Stimulated activated CD8-positive, alpha-beta memory T cell treated with anti-CD3 and anti-CD28 coated beads, Interleukin-4, amount 100 ng/mL, for 24 hours (primary cell): Measurements from ENCODE around the gene TRIM37.
"Not testable (repeated sequence)": the region's sequence is repeated elsewhere in the genome, so short reads cannot be mapped to it uniquely, and the experiment has no call there.

Source experiments
- DNase-seq: peaks from one replicate; pipeline ENCODE4 v3.0.0-alpha.2; 2020; ENCODE audit warnings: low read depth

TRIM37 gene

DNA sequence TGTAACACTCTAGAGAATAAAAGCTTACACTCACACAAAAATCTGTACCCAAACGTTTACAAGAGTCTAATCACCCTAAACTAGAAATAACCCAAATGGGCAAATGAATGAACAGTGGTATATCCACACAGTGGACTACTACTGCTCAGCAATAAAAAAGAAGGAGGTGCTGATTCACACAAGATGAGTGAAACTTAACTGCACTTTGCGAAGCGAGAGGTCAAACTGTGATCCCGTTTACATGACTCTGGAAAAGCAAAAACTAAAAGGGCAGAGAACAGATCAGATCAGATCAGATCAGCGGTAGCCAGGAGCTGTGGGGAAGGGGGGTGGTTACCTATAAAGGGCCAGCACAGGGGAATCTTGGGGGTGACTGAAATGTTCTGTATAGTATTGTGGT, 113.4 kb downstream of the TRIM37 start:
- DNase-seq, result no peak

- no peak for DNase-seq
These were observed 114.9 kb downstream of the TRIM37 start for GRCh38 chr17:58991718-58992331.

- no peak for DNase-seq
These were observed 117.1 kb downstream of the TRIM37 start for GRCh38 chr17:58989629-58990028.

DNA sequence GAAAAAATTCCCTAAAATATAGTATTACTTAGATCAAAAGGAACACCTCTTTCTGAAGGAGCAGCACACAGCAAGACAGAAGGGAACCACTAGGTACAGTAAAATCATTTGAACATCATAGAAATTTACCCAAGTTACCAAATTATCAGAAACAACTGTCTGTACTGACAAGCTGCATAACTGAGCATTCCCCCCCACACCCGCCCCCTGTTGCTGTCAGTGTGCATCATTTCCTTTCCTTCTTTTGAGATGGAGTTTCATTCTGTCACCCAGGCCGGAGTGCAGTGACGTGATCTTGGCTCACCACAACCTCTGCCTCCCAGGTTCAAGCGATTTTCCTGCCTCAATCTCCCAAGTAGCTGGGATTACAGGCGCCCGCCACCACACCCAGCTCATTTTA, 120.7 kb downstream of the TRIM37 start:
- DNase-seq, result no peak

DNA sequence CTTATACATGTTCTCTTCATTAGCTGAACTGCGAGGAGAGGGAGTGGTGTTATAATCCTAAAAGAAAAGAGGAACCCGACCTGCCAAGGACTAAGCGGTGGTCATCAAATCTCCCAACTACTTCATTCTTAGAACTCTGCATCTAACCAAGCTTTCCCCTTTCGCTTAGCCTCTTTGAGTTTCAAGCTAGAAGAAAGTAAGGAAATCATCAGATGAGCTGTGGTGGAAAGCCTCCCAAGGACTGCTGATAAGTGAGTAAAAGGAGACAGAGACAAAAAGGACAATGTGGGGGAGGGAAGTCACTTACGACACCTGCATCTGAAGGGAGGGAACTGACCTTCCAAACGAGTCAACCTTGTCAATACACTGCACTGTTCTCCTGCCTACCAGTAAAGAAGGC, 121.3 kb downstream of the TRIM37 start:
- no peak for DNase-seq

DNA sequence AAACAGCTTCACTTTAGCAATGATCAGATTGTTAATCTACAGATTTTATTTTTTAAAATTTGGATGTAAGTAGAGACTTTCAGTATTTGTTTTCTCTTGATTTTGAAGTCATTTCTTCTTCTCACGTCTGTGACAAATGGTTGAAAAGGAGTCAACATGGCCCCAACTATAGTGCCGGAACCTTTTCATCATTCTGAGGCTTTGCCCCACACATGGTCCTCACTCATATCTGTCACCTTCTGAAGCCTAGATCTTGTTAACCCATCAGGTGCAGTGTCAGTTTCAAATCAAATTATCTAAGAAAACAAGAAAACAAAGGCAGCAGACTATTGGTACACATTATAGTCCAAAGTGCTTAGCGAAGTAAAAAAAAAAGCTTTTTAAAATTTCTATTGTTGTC, 124.1 kb downstream of the TRIM37 start:
- no peak for DNase-seq

GRCh38 chr17:58980706-58981481, 125.8 kb downstream of the TRIM37 start:
- no peak for DNase-seq

DNA sequence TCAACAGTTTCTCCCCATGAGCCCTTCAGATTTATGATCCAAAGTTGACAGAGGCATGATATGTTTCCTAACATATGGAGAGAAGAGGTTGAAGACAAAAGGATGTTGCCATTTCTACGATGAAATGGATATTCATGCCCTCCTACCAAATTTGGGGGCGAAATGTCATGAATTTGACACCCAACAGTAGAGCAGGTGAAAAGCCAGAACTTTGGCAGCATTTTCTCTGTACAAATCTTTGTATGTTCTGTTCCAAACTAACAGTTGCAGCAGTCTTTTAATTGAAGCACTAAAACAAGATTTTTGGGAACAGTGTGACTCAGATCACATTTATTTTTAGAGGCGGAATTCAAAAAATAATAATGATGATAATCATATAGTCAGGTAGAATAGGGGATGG, 130.1 kb downstream of the TRIM37 start:
- DNase-seq, result no peak

- DNase-seq, result no peak
These were observed 132.3 kb downstream of the TRIM37 start for GRCh38 chr17:58974354-58974753.

- no peak for DNase-seq
These were observed 135.8 kb downstream of the TRIM37 start for GRCh38 chr17:58970609-58971450.

DNA sequence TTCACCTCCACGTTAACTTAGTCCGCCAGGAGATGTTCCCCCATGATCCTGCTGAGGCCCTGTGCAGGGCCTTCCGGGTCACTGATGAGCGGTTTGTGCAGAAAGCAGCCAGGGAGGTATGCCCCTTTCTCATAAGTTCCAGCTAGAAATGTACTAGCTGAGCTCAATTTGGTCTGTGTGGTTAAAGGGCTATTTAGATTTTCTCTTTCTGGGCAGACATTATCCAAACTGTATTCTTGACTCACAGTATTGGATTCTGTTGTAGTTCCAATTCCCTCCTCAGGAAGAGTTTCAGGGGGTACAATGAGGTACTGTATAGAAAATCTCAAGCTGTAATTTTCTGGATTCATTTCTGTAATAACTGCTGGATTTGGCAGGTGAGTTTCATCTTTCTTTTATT, 137.1 kb downstream of the TRIM37 start:
- DNase-seq, result no peak

- DNase-seq, result no peak
These were observed 137.5 kb downstream of the TRIM37 start for GRCh38 chr17:58969156-58969555.

- DNase-seq, result no peak
These were observed 138.1 kb downstream of the TRIM37 start for GRCh38 chr17:58968426-58969061.

DNA sequence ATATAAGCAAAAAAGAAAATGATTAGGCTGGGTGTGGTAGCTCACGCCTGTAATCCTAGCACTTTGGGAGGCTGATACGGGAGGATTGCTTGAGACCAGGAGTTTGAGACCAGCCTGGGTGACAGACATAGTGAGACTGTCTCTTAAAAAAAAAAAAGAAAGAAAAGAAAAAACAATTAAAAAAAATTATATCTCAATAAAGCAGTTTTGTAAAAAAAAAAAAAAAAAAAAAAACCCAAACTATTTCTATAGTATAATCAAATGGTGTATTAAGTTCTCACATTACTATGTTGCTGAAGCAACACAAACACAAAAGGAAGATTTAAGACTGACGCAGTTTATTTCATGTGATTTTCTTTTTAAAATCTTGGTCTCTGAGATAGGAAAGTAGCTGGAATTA, 140.5 kb downstream of the TRIM37 start:
- no peak for DNase-seq

- no peak for DNase-seq
These were observed 141.5 kb downstream of the TRIM37 start for GRCh38 chr17:58965221-58965620.

- no peak for DNase-seq
These were observed 146.6 kb downstream of the TRIM37 start for GRCh38 chr17:58960068-58960467.

- not testable (repeated sequence) for DNase-seq
These were observed 149.0 kb downstream of the TRIM37 start for GRCh38 chr17:58957725-58958073.

- no peak for DNase-seq
These were observed 149.5 kb downstream of the TRIM37 start for GRCh38 chr17:58956997-58957724.

GRCh38 chr17:58954358-58954757, 152.3 kb downstream of the TRIM37 start:
- not testable (repeated sequence) for DNase-seq

DNA sequence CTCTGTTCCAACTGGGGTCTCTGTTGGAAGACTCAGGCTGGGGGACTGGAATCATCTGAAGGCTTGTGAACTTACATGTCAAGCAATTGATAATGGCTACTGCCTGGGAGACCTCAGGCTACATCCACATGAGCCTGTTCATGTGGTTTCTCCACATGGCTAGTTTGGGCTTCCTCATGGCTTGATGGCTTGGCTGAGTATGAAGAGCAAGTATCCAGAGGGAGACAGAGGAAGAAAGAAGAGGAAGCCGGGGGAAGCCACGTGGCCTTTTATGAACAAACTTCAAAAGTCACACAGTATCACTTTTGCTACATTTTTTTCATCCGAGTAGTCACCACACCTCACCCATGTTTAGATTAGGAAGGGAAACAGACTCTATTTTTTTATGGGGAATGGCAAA, 158.9 kb downstream of the TRIM37 start:
- no peak for DNase-seq

GRCh38 chr17:58947411-58947810, 159.3 kb downstream of the TRIM37 start:
- DNase-seq, result no peak

DNA sequence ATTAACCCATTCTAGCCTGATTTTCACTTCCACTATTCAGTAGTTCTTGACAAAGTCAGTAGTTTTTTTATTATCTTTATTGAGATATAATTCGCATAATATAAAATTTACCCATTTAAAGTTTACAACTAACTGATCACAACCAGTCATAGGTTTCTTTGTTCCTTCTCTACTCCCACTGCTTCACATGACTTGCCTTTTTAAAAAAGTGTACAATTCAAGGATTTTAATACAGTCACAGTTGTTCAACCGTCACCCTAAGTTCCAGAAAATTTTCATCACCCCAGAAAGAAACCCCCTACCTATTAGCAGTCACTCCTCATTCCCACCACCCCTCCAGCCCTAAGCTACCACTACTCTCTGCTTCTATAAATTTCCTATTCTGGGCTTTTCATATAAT, 162.5 kb downstream of the TRIM37 start:
- no peak for DNase-seq
